HEK293 (cell line): ENCODE measurements around the gene TAC4.

Experiments used
- CTCF ChIA-PET: fragments of 350-600 bp; formaldehyde crosslinking; extraction: SDS; loops from one replicate; lab custom pipeline; 2021; ENCODE audit warnings: antibody characterized with exemption; lab: Yijun Ruan, JAX
- POLR2A ChIA-PET: fragments of 300-600 bp; formaldehyde crosslinking; extraction: SDS; loops from one replicate; lab custom pipeline; 2020; ENCODE audit warnings: antibody characterized with exemption, inconsistent platforms; lab: Yijun Ruan, JAX
- H3K27ac ChIP-seq: fragments of 200-500 bp; sonication (Bioruptor generic); 2 replicates; pipeline ENCODE4 v1.5.1; 2014; ENCODE audit warnings: low read depth, low read length, control low read depth, inconsistent platforms; ENCODE audit errors: extremely low read depth
- H3K36me3 ChIP-seq, 2 experiments: fragments of 200-500 bp in 1 of 2; sonication (Bioruptor generic) in 1 of 2; 1 replicate in 1 of 2; 2 replicates in 1 of 2; pipeline ENCODE4 v1.5.1; 2014 to 2017; ENCODE audit warnings: inconsistent platforms in 2 of 2, low read length in 2 of 2; ENCODE audit not compliant: control insufficient read depth in 2 of 2, insufficient read depth in 1 of 2
- H3K4me1 ChIP-seq: fragments of 200-500 bp; sonication (Bioruptor generic); 2 replicates; pipeline ENCODE4 v1.5.1; 2014; ENCODE audit warnings: mild to moderate bottlenecking, low read length, inconsistent platforms; ENCODE audit not compliant: control insufficient read depth, insufficient read depth
- H3K4me3 ChIP-seq: 2 replicates; pipeline ENCODE4 v1.5.1; 2011; ENCODE audit warnings: low read depth, mild to moderate bottlenecking, control low read depth, low read length, moderate library complexity
- H3K9me3 ChIP-seq: fragments of 200-500 bp; sonication (Bioruptor generic); 2 replicates; pipeline ENCODE4 v1.5.1; 2014; ENCODE audit warnings: low read depth, low read length, inconsistent platforms; ENCODE audit not compliant: control insufficient read depth, insufficient read depth
- EGR2 ChIP-seq: fragments of 450-650 bp; formaldehyde crosslinking; IDR thresholded peaks from 2 replicates; pipeline ENCODE4 v1.5.1; 2016; ENCODE audit warnings: low read depth, missing biosample characterization, missing genetic modification characterization
- ELK4 ChIP-seq: IDR thresholded peaks from 2 replicates; pipeline ENCODE4 v1.6.1; 2011; ENCODE audit warnings: mild to moderate bottlenecking, low read depth, low read length, borderline replicate concordance
- INSM2 ChIP-seq: fragments of 450-650 bp; formaldehyde crosslinking; IDR thresholded peaks from 2 replicates; pipeline ENCODE4 v1.5.1; 2016; ENCODE audit warnings: missing biosample characterization, missing genetic modification characterization
- KLF10 ChIP-seq: fragments of 450-650 bp; IDR thresholded peaks from 2 replicates; pipeline ENCODE4 v1.5.1; 2018; ENCODE audit warnings: missing biosample characterization, mild to moderate bottlenecking, missing genetic modification characterization
- MZF1 ChIP-seq: fragments of 450-650 bp; formaldehyde crosslinking; IDR thresholded peaks from 2 replicates; pipeline ENCODE4 v1.5.1; 2017; ENCODE audit warnings: missing biosample characterization, missing genetic modification characterization, borderline replicate concordance
- OVOL3 ChIP-seq: fragments of 450-650 bp; formaldehyde crosslinking; IDR thresholded peaks from 2 replicates; pipeline ENCODE4 v1.5.1; 2016; ENCODE audit warnings: missing biosample characterization, missing genetic modification characterization
- PRDM1 ChIP-seq: fragments of 450-650 bp; formaldehyde crosslinking; IDR thresholded peaks from 2 replicates; pipeline ENCODE4; 2016; ENCODE audit warnings: missing biosample characterization, missing genetic modification characterization
- WT1 ChIP-seq: fragments of 450-650 bp; formaldehyde crosslinking; IDR thresholded peaks from 2 replicates; pipeline ENCODE4 v1.5.1; 2016; ENCODE audit warnings: missing biosample characterization, missing genetic modification characterization
- ZBTB7A ChIP-seq: fragments of 450-650 bp; formaldehyde crosslinking; IDR thresholded peaks from 2 replicates; pipeline ENCODE4 v1.5.1; 2016; ENCODE audit warnings: low read depth, missing biosample characterization, missing genetic modification characterization
- ZBTB8A ChIP-seq: fragments of 450-650 bp; formaldehyde crosslinking; IDR thresholded peaks from 2 replicates; pipeline ENCODE4 v1.5.1; 2016; ENCODE audit warnings: missing biosample characterization, missing genetic modification characterization
- ZFHX2 ChIP-seq: fragments of 450-650 bp; formaldehyde crosslinking; conservative IDR thresholded peaks from 2 replicates; pipeline ENCODE4 v1.5.1; 2016; ENCODE audit warnings: missing biosample characterization, missing genetic modification characterization
- ZNF10 ChIP-seq: fragments of 450-650 bp; formaldehyde crosslinking; IDR thresholded peaks from 2 replicates; pipeline ENCODE4 v1.5.1; 2017; ENCODE audit warnings: missing biosample characterization, missing genetic modification characterization
- ZNF138 ChIP-seq: fragments of 450-650 bp; formaldehyde crosslinking; IDR thresholded peaks from 2 replicates; pipeline ENCODE4 v1.5.1; 2016; ENCODE audit warnings: missing biosample characterization, missing genetic modification characterization, borderline replicate concordance
- ZNF155 ChIP-seq: fragments of 450-650 bp; formaldehyde crosslinking; IDR thresholded peaks from 2 replicates; pipeline ENCODE4 v1.5.1; 2016; ENCODE audit warnings: missing biosample characterization, missing genetic modification characterization
- ZNF24 ChIP-seq: fragments of 450-650 bp; formaldehyde crosslinking; IDR thresholded peaks from 2 replicates; pipeline ENCODE4 v1.5.1; 2016; ENCODE audit warnings: missing biosample characterization, missing genetic modification characterization
- ZNF248 ChIP-seq: fragments of 450-650 bp; formaldehyde crosslinking; IDR thresholded peaks from 2 replicates; pipeline ENCODE4 v1.5.1; 2017; ENCODE audit warnings: missing biosample characterization, missing genetic modification characterization
- ZNF280D ChIP-seq: fragments of 450-650 bp; formaldehyde crosslinking; IDR thresholded peaks from 2 replicates; pipeline ENCODE4 v1.5.1; 2016; ENCODE audit warnings: missing biosample characterization, missing genetic modification characterization
- ZNF37A ChIP-seq: fragments of 450-650 bp; IDR thresholded peaks from 2 replicates; pipeline ENCODE4 v1.5.1; 2018; ENCODE audit warnings: missing biosample characterization, missing genetic modification characterization
- ZNF398 ChIP-seq: fragments of 450-650 bp; formaldehyde crosslinking; IDR thresholded peaks from 2 replicates; pipeline ENCODE4 v1.5.1; 2017; ENCODE audit warnings: missing biosample characterization, missing genetic modification characterization
- ZNF404 ChIP-seq: fragments of 450-650 bp; formaldehyde crosslinking; IDR thresholded peaks from 2 replicates; pipeline ENCODE4 v1.5.1; 2017; ENCODE audit warnings: missing biosample characterization, missing genetic modification characterization
- ZNF48 ChIP-seq: fragments of 450-650 bp; formaldehyde crosslinking; IDR thresholded peaks from 2 replicates; pipeline ENCODE4 v1.5.1; 2016; ENCODE audit warnings: missing biosample characterization, missing genetic modification characterization
- ZNF529 ChIP-seq: fragments of 450-650 bp; formaldehyde crosslinking; IDR thresholded peaks from 2 replicates; pipeline ENCODE4 v1.5.1; 2017; ENCODE audit warnings: missing genetic modification characterization, missing biosample characterization; ENCODE audit not compliant: insufficient replicate concordance
- ZNF776 ChIP-seq: fragments of 450-650 bp; formaldehyde crosslinking; IDR thresholded peaks from 2 replicates; pipeline ENCODE4 v1.5.0; 2017; ENCODE audit warnings: missing biosample characterization, missing genetic modification characterization, borderline replicate concordance
- ZSCAN4 ChIP-seq: fragments of 450-650 bp; formaldehyde crosslinking; IDR thresholded peaks from 2 replicates; pipeline ENCODE4 v1.5.1; 2017; ENCODE audit warnings: missing biosample characterization, missing genetic modification characterization

The TAC4 gene

GRCh38 chr17:49789243-49789578 is 58.7 kb downstream of the TAC4 start:
- H3K4me1 ChIP-seq: peaks cover 6% of the 10 kb centered on the region; the same call in 1 of the 2 replicates
- no peak overlapping the region for H3K27ac ChIP-seq
- peaks cover 36 to 45% of the 10 kb centered on the region in 2 experiments for H3K36me3 ChIP-seq
- H3K4me3 ChIP-seq: peak overlapping the region; percentile 53
- ChIA-PET CTCF (interaction anchor here (0.6 to 1.3 kb wide), 3 partner anchors 9 to 227 kb away, joined by 3 to 4 read pairs (median 3); no protein-coding TSS in a partner anchor), POLR2A (interaction anchor here (1.0 to 5.8 kb wide), 4 partner anchors 25 to 112 kb away, joined by 4 to 68 read pairs (median 8); partner anchors contain the start of genes FAM117A and SLC35B1)
- H3K9me3 ChIP-seq: no peaks in the 10 kb centered on the region
- TF ChIP-seq ZNF24 (tag by site-specific recombination): no peak
- no peak for TF ChIP-seq ZSCAN4 (tag by site-specific recombination)
- no peak for TF ChIP-seq OVOL3
- no peak for TF ChIP-seq ZFHX2 (tag by site-specific recombination)
- no peak for TF ChIP-seq PRDM1 (tag by site-specific recombination)
- no peak for TF ChIP-seq INSM2 (tag by site-specific recombination)
- no peak for TF ChIP-seq EGR2 (tag by site-specific recombination)
- TF ChIP-seq ELK4: no peak

GRCh38 chr17:49788478-49789242 is 59.2 kb downstream of the TAC4 start, which contains the start of gene KAT7:
KAT7 (plus strand) TSS chr17:49788681; CDS start chr17:49788835, 154 bp downstream.
- peak within 1 kb of the TSS; percentile 92 for H3K27ac ChIP-seq
- peaks cover 31 to 39% of the 10 kb centered on the region in 2 experiments for H3K36me3 ChIP-seq
- peaks cover 6% of the 10 kb centered on the region; the same call in 1 of the 2 replicates for H3K4me1 ChIP-seq
- POLR2A ChIA-PET: interaction anchor here (0.6 to 5.8 kb wide), 17 partner anchors 10 to 900 kb away, joined by 3 to 68 read pairs (median 5); partner anchors contain the start of genes FAM117A and SLC35B1
- peak within 1 kb of the TSS; percentile 93 for H3K4me3 ChIP-seq
- CTCF ChIA-PET: interaction anchor here (0.6 to 1.5 kb wide), 5 partner anchors 9 to 299 kb away, joined by 3 to 5 read pairs (median 4); no protein-coding TSS in a partner anchor
- no peaks in the 10 kb centered on the region for H3K9me3 ChIP-seq
- 0 out of 2 replicates have a peak, but pooled peaks have one; percentile 27 for TF ChIP-seq ZNF10 (tag by site-specific recombination)
- no peak for TF ChIP-seq WT1 (tag by site-specific recombination)
- no peak for TF ChIP-seq ZNF404 (tag by site-specific recombination)
- no peak for TF ChIP-seq ZBTB7A (tag by site-specific recombination)
- no peak for TF ChIP-seq ZNF155 (tag by site-specific recombination)
- no peak for TF ChIP-seq MZF1 (tag by site-specific recombination)
- TF ChIP-seq ZNF248 (tag by site-specific recombination): no peak
- TF ChIP-seq ZNF37A (tag by site-specific recombination): no peak
- TF ChIP-seq ZNF138 (tag by site-specific recombination): no peak
- no peak for TF ChIP-seq ZNF398
- peak; percentile 55 for TF ChIP-seq ZBTB8A (tag by site-specific recombination)
- no peak for TF ChIP-seq ZNF529 (tag by site-specific recombination)
- no peak for TF ChIP-seq ZNF48 (tag by site-specific recombination)
- TF ChIP-seq PRDM1 (tag by site-specific recombination): no peak
- TF ChIP-seq KLF10 (tag by site-specific recombination): peak; percentile 100
- TF ChIP-seq ZNF280D (tag by site-specific recombination): no peak
- TF ChIP-seq ZNF776 (tag by site-specific recombination): no peak
